ENCODE data around the gene CHD3.

The CHD3 gene

DNA sequence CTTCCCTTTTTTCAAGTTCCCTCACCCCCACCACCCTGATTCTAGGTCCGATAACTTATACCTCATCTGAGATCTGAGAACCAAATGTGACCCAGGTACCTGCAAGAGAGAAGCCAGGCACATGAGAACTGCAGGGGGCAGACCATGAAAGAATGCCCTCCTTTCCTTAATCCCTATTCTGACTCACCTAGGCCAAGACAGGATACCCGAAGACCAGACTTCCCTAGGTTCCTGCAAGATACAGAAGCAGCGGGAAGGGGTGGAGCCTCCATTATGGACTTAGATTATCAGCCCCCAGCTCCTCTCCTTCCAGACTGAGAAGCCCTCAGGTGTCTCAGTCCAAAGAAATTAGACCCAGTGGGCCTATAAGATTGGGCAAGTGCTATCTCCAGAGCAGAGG is 39.0 kb downstream of the CHD3 start:
- TF ChIP-seq, protein P1, sequence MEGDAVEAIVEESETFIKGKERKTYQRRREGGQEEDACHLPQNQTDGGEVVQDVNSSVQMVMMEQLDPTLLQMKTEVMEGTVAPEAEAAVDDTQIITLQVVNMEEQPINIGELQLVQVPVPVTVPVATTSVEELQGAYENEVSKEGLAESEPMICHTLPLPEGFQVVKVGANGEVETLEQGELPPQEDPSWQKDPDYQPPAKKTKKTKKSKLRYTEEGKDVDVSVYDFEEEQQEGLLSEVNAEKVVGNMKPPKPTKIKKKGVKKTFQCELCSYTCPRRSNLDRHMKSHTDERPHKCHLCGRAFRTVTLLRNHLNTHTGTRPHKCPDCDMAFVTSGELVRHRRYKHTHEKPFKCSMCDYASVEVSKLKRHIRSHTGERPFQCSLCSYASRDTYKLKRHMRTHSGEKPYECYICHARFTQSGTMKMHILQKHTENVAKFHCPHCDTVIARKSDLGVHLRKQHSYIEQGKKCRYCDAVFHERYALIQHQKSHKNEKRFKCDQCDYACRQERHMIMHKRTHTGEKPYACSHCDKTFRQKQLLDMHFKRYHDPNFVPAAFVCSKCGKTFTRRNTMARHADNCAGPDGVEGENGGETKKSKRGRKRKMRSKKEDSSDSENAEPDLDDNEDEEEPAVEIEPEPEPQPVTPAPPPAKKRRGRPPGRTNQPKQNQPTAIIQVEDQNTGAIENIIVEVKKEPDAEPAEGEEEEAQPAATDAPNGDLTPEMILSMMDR (IDR thresholded peaks at IDR 0.05) = no peak
- H3K27ac ChIP-seq = no peak overlapping the region
- DNase-seq (ENCODE audit: low spot score) = peak; percentile 17
- H3K4me3 ChIP-seq = no peak overlapping the region

DNA sequence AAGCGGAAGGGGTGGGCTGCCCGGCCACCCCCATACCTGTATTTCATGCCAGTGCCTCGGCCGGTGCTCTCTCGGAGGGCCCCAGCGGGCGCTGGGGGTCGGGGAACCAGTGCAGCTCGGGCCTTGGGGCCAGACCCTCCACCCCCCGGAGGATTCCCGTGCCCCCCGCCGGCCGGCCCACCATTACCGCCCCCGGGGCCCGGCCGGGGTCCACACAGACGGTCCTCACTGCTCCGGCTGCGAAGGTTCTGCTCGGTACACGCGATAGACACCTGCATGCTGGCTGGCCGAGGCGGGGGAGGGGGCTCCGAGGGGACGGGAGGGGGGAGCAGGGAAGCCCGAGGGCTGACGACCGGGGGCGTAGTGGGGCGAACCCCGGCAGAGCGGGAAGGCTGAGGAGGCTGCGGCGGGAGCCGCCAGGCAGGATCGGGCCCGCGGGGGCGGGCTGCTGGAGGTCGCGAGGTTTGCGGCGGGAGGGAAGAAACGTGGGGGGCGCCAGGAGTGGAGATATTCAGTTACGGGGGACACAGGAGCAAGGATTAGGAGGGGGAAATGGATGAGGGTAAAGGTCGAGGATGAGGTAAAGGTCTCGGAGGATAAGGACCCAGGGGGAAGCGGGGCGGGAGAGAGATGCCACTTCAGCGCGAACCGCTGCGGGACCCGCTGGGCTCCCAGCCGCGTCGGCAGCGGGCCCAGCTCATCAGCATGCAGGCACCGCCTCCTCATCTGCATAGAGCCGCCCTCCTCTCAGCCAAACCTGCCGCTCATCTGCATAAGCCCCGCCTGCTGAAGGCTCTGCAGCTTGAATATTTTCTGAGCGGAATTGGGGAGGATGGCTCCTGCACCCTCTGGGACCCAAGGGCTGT is 40.8 kb downstream of the CHD3 start, which contains the start of gene KCNAB3:
Gene KCNAB3 (minus strand): TSS at position 699 of the 866 bp plus-strand sequence. CDS start 421 bp downstream, at position 278.
- no peak within 1 kb of the TSS for H3K27ac ChIP-seq
- TF ChIP-seq, protein P1 (IDR thresholded peaks at IDR 0.05) = no peak
- DNase-seq (ENCODE audit: low spot score) = no peak
- peak within 1 kb of the TSS; percentile 49 for H3K4me3 ChIP-seq

DNA sequence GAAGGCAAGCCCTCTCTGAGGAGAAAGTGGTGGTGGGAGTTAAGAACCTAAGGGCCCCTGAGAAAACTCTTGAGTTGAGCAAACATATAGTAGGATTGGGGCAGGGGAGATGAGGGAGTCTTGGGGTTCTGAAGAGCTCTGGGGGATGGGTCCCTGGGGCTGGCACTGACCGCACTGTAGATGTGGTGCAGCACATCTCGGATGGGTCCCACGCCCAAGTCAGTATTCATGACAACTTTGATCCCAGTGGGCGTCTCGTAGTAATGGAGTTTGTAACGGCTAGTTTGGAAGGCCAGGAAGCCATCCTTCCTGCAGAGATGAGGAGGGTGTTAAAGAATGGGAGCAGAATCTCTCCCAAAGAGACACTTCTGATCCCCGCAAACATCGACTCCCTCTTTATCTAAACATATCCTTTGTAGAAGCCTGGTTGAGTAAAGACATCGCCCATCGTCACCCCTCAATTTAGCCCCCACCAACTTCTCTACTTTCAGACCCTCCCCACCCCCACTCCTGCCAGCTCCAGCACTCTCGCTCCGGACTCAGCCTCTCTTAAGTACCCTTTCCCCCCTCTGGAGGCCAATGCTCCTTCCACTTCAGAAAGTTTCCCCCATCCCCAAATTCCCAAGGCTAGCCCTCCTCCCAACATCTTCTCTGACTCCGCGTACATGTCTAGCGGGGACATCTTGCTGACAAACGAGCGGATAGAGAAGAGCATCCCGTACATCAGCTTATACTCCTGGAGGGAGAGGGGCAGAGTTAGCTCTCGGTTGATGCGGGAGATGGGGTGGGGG is 42.4 kb downstream of the CHD3 start:
- Histone ChIP-seq H3K27ac (peak overlapping the region; percentile 56 to 88), H3K4me3 (peak overlapping the region; percentile 98)
- TF ChIP-seq, protein P1 (IDR thresholded peaks at IDR 0.05) = no peak
- peak; percentile 41 for DNase-seq (ENCODE audit: low spot score)

DNA sequence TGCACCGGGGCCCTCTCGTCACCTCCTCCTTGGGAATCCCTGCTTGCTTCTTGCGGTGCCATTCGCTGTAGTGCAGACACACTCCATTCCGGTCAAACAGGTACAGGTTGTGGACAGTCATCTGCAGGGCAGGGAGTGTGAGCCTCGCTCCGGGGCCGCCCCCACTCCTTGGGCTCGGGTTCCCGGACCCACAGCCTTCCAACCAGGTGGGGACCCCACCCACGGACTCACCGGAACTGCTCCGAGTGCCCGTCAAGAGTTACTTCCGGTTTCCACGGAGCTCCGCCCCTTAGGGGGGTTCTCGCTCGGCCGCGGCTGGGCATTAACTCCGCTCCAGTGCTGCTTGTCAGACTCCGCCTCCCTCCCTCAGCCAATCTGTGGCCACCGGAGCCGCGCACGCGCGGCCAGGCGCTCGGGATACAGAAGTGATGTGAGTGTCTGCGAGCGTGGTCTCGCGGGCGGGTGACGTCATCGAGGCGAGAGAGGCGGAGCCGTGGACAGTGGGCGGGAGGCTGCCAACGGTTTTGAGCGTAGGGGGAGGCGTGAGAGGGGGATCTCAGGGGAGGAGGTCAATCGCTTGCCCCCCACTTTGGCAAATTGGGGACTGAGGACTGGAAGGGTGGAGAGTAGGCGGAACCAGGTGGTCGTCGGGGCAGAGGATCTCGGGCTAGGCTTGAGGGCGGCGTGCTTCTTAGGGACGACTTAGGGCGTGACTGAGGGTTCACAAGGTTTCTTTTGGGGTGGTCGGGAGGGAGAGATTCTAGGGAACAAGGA is 43.3 kb downstream of the CHD3 start, which contains the start of the genes CNTROB and TRAPPC1:
Gene CNTROB (plus strand): TSS at position 498 of the 774 bp plus-strand sequence. CDS start 874 bp downstream, outside the sequence.
Gene TRAPPC1 (minus strand): TSS at position 238 of the 774 bp plus-strand sequence. CDS start 117 bp downstream, at position 121.
- peak; percentile 100 for DNase-seq (ENCODE audit: low spot score)
- peak within 1 kb of the TSS; percentile 98 for H3K4me3 ChIP-seq
- TF ChIP-seq, protein P1 (IDR thresholded peaks at IDR 0.05) = no peak
- H3K27ac ChIP-seq = peak within 1 kb of the TSS; percentile 75 to 88

DNA sequence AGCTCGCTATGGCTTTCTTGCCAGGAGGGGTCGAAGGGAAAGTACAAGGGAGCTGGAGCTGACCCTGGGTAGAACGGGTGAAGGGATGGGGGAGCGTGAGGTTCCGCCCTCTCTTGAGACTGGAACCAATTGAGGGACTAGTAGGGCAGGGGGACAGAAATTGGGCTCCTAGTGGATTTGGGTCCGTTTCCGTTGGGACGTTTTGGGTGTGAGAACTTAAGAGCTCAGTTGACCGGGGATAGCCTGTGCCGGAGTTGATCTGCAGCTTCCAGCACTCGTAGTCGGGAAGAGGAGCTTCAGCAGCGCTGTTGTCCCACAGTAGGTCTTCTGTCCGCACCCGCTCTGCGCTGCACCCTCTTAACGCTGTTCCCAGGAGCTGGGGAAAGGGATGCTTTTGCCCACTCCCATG is 43.9 kb downstream of the CHD3 start:
- H3K27ac ChIP-seq = peak overlapping the region; percentile 75 to 88
- TF ChIP-seq, protein P1 (IDR thresholded peaks at IDR 0.05) = no peak
- DNase-seq (ENCODE audit: low spot score) = no peak
- peak overlapping the region; percentile 98 for H3K4me3 ChIP-seq

DNA sequence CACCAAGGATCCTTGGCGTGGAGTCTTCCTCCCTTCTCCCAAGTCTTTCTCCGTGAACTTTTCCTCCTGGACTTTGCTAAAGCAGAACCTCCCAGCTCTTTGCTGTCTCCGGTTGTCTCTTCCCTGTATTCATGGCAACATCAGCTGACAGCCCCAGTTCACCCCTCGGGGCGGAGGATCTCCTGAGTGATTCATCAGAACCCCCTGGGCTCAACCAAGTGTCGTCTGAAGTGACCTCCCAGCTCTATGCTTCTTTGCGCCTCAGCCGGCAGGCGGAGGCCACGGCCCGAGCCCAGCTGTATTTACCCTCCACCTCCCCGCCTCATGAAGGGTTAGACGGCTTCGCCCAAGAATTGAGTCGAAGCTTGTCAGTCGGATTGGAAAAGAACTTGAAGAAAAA is 44.4 kb downstream of the CHD3 start:
- H3K27ac ChIP-seq = peak overlapping the region in 1 of 2 donors; percentile 88
- peak overlapping the region; percentile 98 for H3K4me3 ChIP-seq
- TF ChIP-seq, protein P1 (IDR thresholded peaks at IDR 0.05) = no peak
- DNase-seq (ENCODE audit: low spot score) = peak; percentile 81

All from coronary artery (tissue), 2 donors.